ENCODE data around the gene LDLR.

DNA sequence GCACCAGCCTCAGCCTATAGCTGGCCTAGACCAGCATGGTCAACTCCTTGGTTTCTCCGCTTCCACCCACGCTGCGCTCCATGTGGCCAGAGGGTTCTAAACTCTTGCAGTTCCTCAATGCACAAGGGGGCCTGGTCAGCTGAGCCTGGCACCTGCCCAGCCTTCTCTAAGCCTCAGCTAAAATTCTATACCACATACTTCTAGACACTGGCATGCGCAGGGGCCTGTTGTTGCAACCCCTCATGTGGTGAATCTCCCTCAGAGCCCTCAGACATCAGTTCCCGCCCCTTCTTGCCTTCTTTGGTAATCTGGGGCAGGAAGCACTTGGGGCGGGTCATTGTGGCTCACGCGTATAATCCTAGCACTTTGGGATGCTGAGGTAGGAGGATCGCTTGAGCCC lies 19.7 kb upstream of the LDLR start:
- TF ChIP-seq, protein P1, sequence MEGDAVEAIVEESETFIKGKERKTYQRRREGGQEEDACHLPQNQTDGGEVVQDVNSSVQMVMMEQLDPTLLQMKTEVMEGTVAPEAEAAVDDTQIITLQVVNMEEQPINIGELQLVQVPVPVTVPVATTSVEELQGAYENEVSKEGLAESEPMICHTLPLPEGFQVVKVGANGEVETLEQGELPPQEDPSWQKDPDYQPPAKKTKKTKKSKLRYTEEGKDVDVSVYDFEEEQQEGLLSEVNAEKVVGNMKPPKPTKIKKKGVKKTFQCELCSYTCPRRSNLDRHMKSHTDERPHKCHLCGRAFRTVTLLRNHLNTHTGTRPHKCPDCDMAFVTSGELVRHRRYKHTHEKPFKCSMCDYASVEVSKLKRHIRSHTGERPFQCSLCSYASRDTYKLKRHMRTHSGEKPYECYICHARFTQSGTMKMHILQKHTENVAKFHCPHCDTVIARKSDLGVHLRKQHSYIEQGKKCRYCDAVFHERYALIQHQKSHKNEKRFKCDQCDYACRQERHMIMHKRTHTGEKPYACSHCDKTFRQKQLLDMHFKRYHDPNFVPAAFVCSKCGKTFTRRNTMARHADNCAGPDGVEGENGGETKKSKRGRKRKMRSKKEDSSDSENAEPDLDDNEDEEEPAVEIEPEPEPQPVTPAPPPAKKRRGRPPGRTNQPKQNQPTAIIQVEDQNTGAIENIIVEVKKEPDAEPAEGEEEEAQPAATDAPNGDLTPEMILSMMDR (IDR thresholded peaks at IDR 0.05): no peak
- no peak for TF ChIP-seq EZH2phosphoT487 (IDR thresholded peaks at IDR 0.05)
